ENCODE results near the gene TMEM183A. TPM values are rescaled to one million over a fixed set of nuclear protein-coding genes. Genes with fewer than 3 reads are reported as not detected.
"Not testable (repeated sequence)": the region's sequence is repeated elsewhere in the genome, so short reads cannot be mapped to it uniquely, and the experiment has no call there.

Gene TMEM183A
- total RNA-seq, 1 experiment from 2014 or later = 119 TPM

GRCh38 chr1:202979459-202979858 lies 27.7 kb upstream of the TMEM183A start:
- no peak overlapping the region for H3K27ac ChIP-seq (ENCODE audit: low read length)
- DNase-seq = no peak
- no TSS peak for BruUV-seq (replicated peaks)
- H3K36me3 ChIP-seq (ENCODE audit: low read depth, low read length) = no peaks in the 10 kb centered on the region
- no peak overlapping the region for H3K9ac ChIP-seq (ENCODE audit: low read length)
- H3K9me2 ChIP-seq (replicated peaks; ENCODE audit: low read length) = no peaks in the 10 kb centered on the region
- ChIA-PET CTCF (no interaction called here), POLR2A (ENCODE audit: unreplicated experiment) (no interaction called here)
- H2AFZ ChIP-seq (ENCODE audit: low read length) = no peak overlapping the region
- H3K27me3 ChIP-seq (ENCODE audit: low read length) = peaks cover 59% of the 10 kb centered on the region
- H4K20me1 ChIP-seq (ENCODE audit: low read length) = no peaks in the 10 kb centered on the region
- no peak overlapping the region for H3K4me3 ChIP-seq (ENCODE audit: low read length)
- no peaks in the 10 kb centered on the region for H3F3A ChIP-seq (ENCODE audit: low read length, unreplicated experiment)
- no peak overlapping the region for H3K4me2 ChIP-seq (ENCODE audit: low read length)
- ATAC-seq = no peak
- no peaks in the 10 kb centered on the region for H3K4me1 ChIP-seq (ENCODE audit: insufficient read depth, low read length)
- no peaks in the 10 kb centered on the region for H3K79me2 ChIP-seq (ENCODE audit: low read length)
- H3K9me3 ChIP-seq (ENCODE audit: low read length) = no peaks in the 10 kb centered on the region
- TF ChIP-seq CTCF (conservative IDR thresholded peaks at IDR 0.05; ENCODE audit: low read depth, low read length) (no peak), EZH2 (IDR thresholded peaks at IDR 0.05; ENCODE audit: low read length, unreplicated experiment) (no peak), EZH2phosphoT487 (IDR thresholded peaks at IDR 0.05; ENCODE audit: borderline replicate concordance, low read length) (no peak)
- intact Hi-C loops (cut with micrococcal nuclease) = no loop called here

GRCh38 chr1:202981939-202982338 lies 25.2 kb upstream of the TMEM183A start:
- Histone ChIP-seq H3K36me3 (ENCODE audit: low read depth, low read length) (no peaks in the 10 kb centered on the region), H3K4me2 (ENCODE audit: low read length) (no peak overlapping the region), H4K20me1 (ENCODE audit: low read length) (no peaks in the 10 kb centered on the region), H3K9me2 (replicated peaks; ENCODE audit: low read length) (no peaks in the 10 kb centered on the region), H3K9me3 (ENCODE audit: low read length) (no peaks in the 10 kb centered on the region), H3F3A (ENCODE audit: low read length, unreplicated experiment) (no peaks in the 10 kb centered on the region), H3K9ac (ENCODE audit: low read length) (no peak overlapping the region), H3K27me3 (ENCODE audit: low read length) (peaks cover 57% of the 10 kb centered on the region), H3K4me3 (ENCODE audit: low read length) (no peak overlapping the region), H3K27ac (ENCODE audit: low read length) (no peak overlapping the region), H3K4me1 (ENCODE audit: insufficient read depth, low read length) (no peaks in the 10 kb centered on the region), H3K79me2 (ENCODE audit: low read length) (no peaks in the 10 kb centered on the region), H2AFZ (ENCODE audit: low read length) (no peak overlapping the region)
- ChIA-PET POLR2A (ENCODE audit: unreplicated experiment) (no interaction called here), CTCF (no interaction called here)
- no TSS peak for BruUV-seq (replicated peaks)
- TF ChIP-seq EZH2phosphoT487 (IDR thresholded peaks at IDR 0.05; ENCODE audit: borderline replicate concordance, low read length) (no peak), CTCF (conservative IDR thresholded peaks at IDR 0.05; ENCODE audit: low read depth, low read length) (no peak), EZH2 (IDR thresholded peaks at IDR 0.05; ENCODE audit: low read length, unreplicated experiment) (no peak)
- DNase-seq = no peak
- intact Hi-C loops (cut with micrococcal nuclease) = no loop called here
- no peak for ATAC-seq

- H3K27ac ChIP-seq (ENCODE audit: low read length) = no peak overlapping the region
Measured at GRCh38 chr1:202982715-202983430, 24.3 kb upstream of the TMEM183A start.

GRCh38 chr1:202986120-202986519 lies 21.1 kb upstream of the TMEM183A start:
- H2AFZ ChIP-seq (ENCODE audit: low read length); H3K9me2 ChIP-seq (replicated peaks; ENCODE audit: low read length); CTCF ChIA-PET; DNase-seq; H3K4me3 ChIP-seq (ENCODE audit: low read length); H4K20me1 ChIP-seq (ENCODE audit: low read length); H3K79me2 ChIP-seq (ENCODE audit: low read length); H3K9ac ChIP-seq (ENCODE audit: low read length); H3F3A ChIP-seq (ENCODE audit: low read length, unreplicated experiment); BruUV-seq (replicated peaks); H3K4me2 ChIP-seq (ENCODE audit: low read length); H3K9me3 ChIP-seq (ENCODE audit: low read length); H3K36me3 ChIP-seq (ENCODE audit: low read depth, low read length); intact Hi-C loops (cut with micrococcal nuclease); POLR2A ChIA-PET (ENCODE audit: unreplicated experiment); ATAC-seq; H3K27ac ChIP-seq (ENCODE audit: low read length); H3K4me1 ChIP-seq (ENCODE audit: insufficient read depth, low read length): not testable (repeated sequence)
- H3K27me3 ChIP-seq (ENCODE audit: low read length) = peaks cover 45% of the 10 kb centered on the region

More at GRCh38 chr1:202982715-202983430, 24.3 kb upstream of the TMEM183A start:
- H3K4me3 ChIP-seq (ENCODE audit: low read length) = no peak overlapping the region
- BruUV-seq (replicated peaks) = no TSS peak
- DNase-seq (peak; percentile 46), ATAC-seq (peak; percentile 18; the same call in 1 of the 2 replicates)
- TF ChIP-seq EZH2 (IDR thresholded peaks at IDR 0.05; ENCODE audit: low read length, unreplicated experiment) (no peak), CTCF (conservative IDR thresholded peaks at IDR 0.05; ENCODE audit: low read depth, low read length) (no peak), EZH2phosphoT487 (IDR thresholded peaks at IDR 0.05; ENCODE audit: borderline replicate concordance, low read length) (no peak)
- H2AFZ ChIP-seq (ENCODE audit: low read length) = no peak overlapping the region
- H3K36me3 ChIP-seq (ENCODE audit: low read depth, low read length) = no peaks in the 10 kb centered on the region
- H3K4me2 ChIP-seq (ENCODE audit: low read length) = no peak overlapping the region
- ChIA-PET CTCF (no interaction called here), POLR2A (ENCODE audit: unreplicated experiment) (no interaction called here)
- H4K20me1 ChIP-seq (ENCODE audit: low read length) = no peaks in the 10 kb centered on the region
- no peak overlapping the region for H3K9ac ChIP-seq (ENCODE audit: low read length)
- H3K4me1 ChIP-seq (ENCODE audit: insufficient read depth, low read length) = no peaks in the 10 kb centered on the region
- H3K9me2 ChIP-seq (replicated peaks; ENCODE audit: low read length) = no peaks in the 10 kb centered on the region
- intact Hi-C loops (cut with micrococcal nuclease) = no loop called here
- H3K9me3 ChIP-seq (ENCODE audit: low read length) = no peaks in the 10 kb centered on the region
- peaks cover 57% of the 10 kb centered on the region for H3K27me3 ChIP-seq (ENCODE audit: low read length)
- H3K79me2 ChIP-seq (ENCODE audit: low read length) = no peaks in the 10 kb centered on the region
- no peaks in the 10 kb centered on the region for H3F3A ChIP-seq (ENCODE audit: low read length, unreplicated experiment)

Measured in PC-3 (cell line).